Hepatocyte (in vitro differentiated cells): ENCODE results near the gene VWA3A.

Experiments
- EZH2 ChIP-seq: fragments of 200-600 bp; sonication (generic); IDR thresholded peaks from 2 replicates; pipeline ENCODE4 v1.6.1; 2016; ENCODE audit warnings: antibody characterized with exemption, mild to moderate bottlenecking, borderline replicate concordance
- TF ChIP-seq, protein P1 (sequence below): fragments of 200-600 bp; sonication (generic); IDR thresholded peaks from 2 replicates; pipeline ENCODE4 v1.5.1; 2016; ENCODE audit warnings: antibody characterized with exemption, mild to moderate bottlenecking; ENCODE audit not compliant: poor library complexity

DNA sequence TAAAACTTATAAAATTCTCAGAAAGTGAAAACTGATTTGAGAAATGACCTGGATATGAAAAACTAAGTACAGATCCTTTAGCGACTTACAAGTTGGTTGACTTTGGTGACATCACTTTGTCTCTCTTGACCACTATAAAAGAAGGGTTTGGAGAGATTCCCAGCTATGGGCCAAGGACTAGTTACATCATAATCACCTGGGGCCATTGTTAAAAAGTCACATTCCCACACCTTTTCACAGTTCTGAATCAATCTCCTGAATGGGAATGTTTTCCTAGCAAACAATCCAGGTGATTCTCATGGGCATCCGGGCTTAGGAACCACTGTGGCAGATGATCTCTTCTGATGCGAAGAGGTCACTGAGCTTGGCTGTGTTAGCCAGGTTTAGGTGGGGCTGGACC, 620 bp upstream of the VWA3A start:
- TF ChIP-seq, protein P1, sequence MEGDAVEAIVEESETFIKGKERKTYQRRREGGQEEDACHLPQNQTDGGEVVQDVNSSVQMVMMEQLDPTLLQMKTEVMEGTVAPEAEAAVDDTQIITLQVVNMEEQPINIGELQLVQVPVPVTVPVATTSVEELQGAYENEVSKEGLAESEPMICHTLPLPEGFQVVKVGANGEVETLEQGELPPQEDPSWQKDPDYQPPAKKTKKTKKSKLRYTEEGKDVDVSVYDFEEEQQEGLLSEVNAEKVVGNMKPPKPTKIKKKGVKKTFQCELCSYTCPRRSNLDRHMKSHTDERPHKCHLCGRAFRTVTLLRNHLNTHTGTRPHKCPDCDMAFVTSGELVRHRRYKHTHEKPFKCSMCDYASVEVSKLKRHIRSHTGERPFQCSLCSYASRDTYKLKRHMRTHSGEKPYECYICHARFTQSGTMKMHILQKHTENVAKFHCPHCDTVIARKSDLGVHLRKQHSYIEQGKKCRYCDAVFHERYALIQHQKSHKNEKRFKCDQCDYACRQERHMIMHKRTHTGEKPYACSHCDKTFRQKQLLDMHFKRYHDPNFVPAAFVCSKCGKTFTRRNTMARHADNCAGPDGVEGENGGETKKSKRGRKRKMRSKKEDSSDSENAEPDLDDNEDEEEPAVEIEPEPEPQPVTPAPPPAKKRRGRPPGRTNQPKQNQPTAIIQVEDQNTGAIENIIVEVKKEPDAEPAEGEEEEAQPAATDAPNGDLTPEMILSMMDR: no peak
- TF ChIP-seq EZH2: no peak
